ENCODE results near the gene WDR47.

WDR47 gene

GRCh38 chr1:109041621-109042468 is at the start of gene WDR47:
TSS of gene WDR47 (minus strand) at chr1:109042102. CDS start at chr1:109023512, 18,590 bp downstream.
- peak; percentile 87 for TF ChIP-seq POLR2A (IDR thresholded peaks at IDR 0.05; ENCODE audit: low read length)
- no peak for TF ChIP-seq GATA1 (IDR thresholded peaks at IDR 0.05; ENCODE audit: low read depth, low read length)
- DNase-seq, result peak; percentile 95 to 97

- no peak for TF ChIP-seq POLR2A (IDR thresholded peaks at IDR 0.05; ENCODE audit: low read length)
- TF ChIP-seq GATA1 (IDR thresholded peaks at IDR 0.05; ENCODE audit: low read depth, low read length), result no peak
- peak; percentile 74 to 75 for DNase-seq
These were observed 49.4 kb upstream of the WDR47 start for GRCh38 chr1:109091078-109091838.

GRCh38 chr1:109090196-109091077 is 48.5 kb upstream of the WDR47 start, which contains the start of gene TMEM167B:
TSS of gene TMEM167B (plus strand) at chr1:109090764. CDS start at chr1:109090873, 109 bp downstream.
- peak; percentile 96 for DNase-seq
- TF ChIP-seq GATA1 (IDR thresholded peaks at IDR 0.05; ENCODE audit: low read depth, low read length) (no peak), POLR2A (IDR thresholded peaks at IDR 0.05; ENCODE audit: low read length) (peak; percentile 92)

- no peak for TF ChIP-seq GATA1 (IDR thresholded peaks at IDR 0.05; ENCODE audit: low read depth, low read length)
These were observed 47.5 kb upstream of the WDR47 start for GRCh38 chr1:109089242-109090015.

GRCh38 chr1:109084563-109085517 is 42.9 kb upstream of the WDR47 start:
- no peak for TF ChIP-seq POLR2A (IDR thresholded peaks at IDR 0.05; ENCODE audit: low read length)
- no peak for TF ChIP-seq GATA1 (IDR thresholded peaks at IDR 0.05; ENCODE audit: low read depth, low read length)
- peak in 1 of 2 experiments; percentile 3 for DNase-seq

More at GRCh38 chr1:109089242-109090015, 47.5 kb upstream of the WDR47 start:
- DNase-seq, result peak; percentile 78 to 81

- no peak for DNase-seq
- TF ChIP-seq POLR2A (IDR thresholded peaks at IDR 0.05; ENCODE audit: low read length) (no peak), GATA1 (IDR thresholded peaks at IDR 0.05; ENCODE audit: low read depth, low read length) (no peak)
These were observed 42.0 kb upstream of the WDR47 start for GRCh38 chr1:109083923-109084322.

GRCh38 chr1:109083501-109083900 is 41.6 kb upstream of the WDR47 start:
- TF ChIP-seq POLR2A (IDR thresholded peaks at IDR 0.05; ENCODE audit: low read length), result no peak
- no peak for TF ChIP-seq GATA1 (IDR thresholded peaks at IDR 0.05; ENCODE audit: low read depth, low read length)

GRCh38 chr1:109080441-109081082 is 38.7 kb upstream of the WDR47 start:
- TF ChIP-seq POLR2A (IDR thresholded peaks at IDR 0.05; ENCODE audit: low read length) (no peak), GATA1 (IDR thresholded peaks at IDR 0.05; ENCODE audit: low read depth, low read length) (no peak)
- no peak for DNase-seq

More at GRCh38 chr1:109083501-109083900, 41.6 kb upstream of the WDR47 start:
- no peak for DNase-seq

GRCh38 chr1:109079240-109079622 is 37.3 kb upstream of the WDR47 start:
- no peak for TF ChIP-seq POLR2A (IDR thresholded peaks at IDR 0.05; ENCODE audit: low read length)
- no peak for TF ChIP-seq GATA1 (IDR thresholded peaks at IDR 0.05; ENCODE audit: low read depth, low read length)
- DNase-seq, result no peak

- DNase-seq, result no peak
- TF ChIP-seq POLR2A (IDR thresholded peaks at IDR 0.05; ENCODE audit: low read length), result no peak
- TF ChIP-seq GATA1 (IDR thresholded peaks at IDR 0.05; ENCODE audit: low read depth, low read length), result no peak
These were observed 36.4 kb upstream of the WDR47 start for GRCh38 chr1:109078317-109078716.

All from erythroblast (primary cell).